ENCODE results near the gene DNTT.

GRCh38 chr10:96295475-96295874 lies 8.8 kb upstream of the DNTT start:
- TF ChIP-seq CTCF (IDR thresholded peaks at IDR 0.05) (no peak), POLR2A (IDR thresholded peaks at IDR 0.05) (no peak)

All from lower leg skin (tissue), 3 donors.